HT-29 (cell line): ENCODE measurements around the gene TTC29. TPM values are rescaled to one million over a fixed set of nuclear protein-coding genes. Genes with fewer than 3 reads are reported as not detected.
"Not testable (repeated sequence)": the region's sequence is repeated elsewhere in the genome, so short reads cannot be mapped to it uniquely, and the experiment has no call there.

Experiments used
- DNase-seq: peaks from one replicate; pipeline ENCODE4 v3.0.0-alpha.2; 2015; ENCODE audit warnings: low spot score
- total RNA-seq: library from RNA; depleted of rRNA; stranded (reverse); fragments of >200 nt; shearing (Covaris generic); gene quantifications from 2 replicates; pipeline ENCODE4 v1.2.3, GENCODE V29; 2014

Gene TTC29
- total RNA-seq, 1 experiment from 2014 or later: not detected

GRCh38 chr4:146709956-146710355 lies 235.7 kb downstream of the TTC29 start:
- DNase-seq: no peak

DNA sequence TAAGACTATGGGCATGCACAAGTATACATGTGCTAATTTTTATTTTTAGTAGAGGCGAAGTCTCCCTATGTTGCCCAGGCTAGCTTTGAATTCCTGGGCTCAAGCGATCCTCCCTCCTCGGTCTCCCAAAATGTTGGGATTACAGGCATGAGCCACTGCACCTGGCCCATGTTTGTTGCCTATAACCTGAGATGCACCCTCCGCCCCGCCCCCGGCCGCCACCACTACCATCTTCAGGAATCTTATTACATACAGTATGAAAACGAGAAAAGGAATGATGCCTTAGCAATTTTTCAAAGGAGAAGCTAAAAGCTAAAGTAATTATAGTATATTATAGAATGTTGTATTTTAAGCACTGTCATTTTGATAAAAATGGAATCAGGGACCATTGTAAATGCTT lies 245.8 kb downstream of the TTC29 start:
- DNase-seq: no peak

- DNase-seq: no peak
These were observed 270.7 kb downstream of the TTC29 start for GRCh38 chr4:146674829-146675570.

DNA sequence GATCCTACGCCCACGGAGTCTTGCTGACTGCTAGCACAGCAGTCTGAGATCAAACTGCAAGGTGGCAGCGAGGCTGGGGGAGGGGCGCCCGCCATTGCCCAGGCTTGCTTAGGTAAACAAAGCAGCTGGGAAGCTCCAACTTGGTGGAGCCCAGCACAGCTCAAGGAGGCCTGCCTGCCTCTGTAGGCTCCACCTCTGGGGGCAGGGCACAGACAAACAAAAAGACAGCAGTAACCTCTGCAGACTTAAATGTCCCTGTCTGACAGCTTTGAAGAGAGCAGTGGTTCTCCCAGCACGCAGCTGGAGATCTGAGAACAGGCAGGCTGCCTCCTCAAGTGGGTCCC lies 281.7 kb downstream of the TTC29 start:
- DNase-seq: not testable (repeated sequence)

- no peak for DNase-seq
These were observed 284.3 kb downstream of the TTC29 start for GRCh38 chr4:146661367-146661766.
